Measurements from ENCODE around the gene FNDC3B. TPM values are rescaled to one million over a fixed set of nuclear protein-coding genes. Genes with fewer than 3 reads are reported as not detected.

Gene FNDC3B
- total RNA-seq, 2 donors from 2014 or later: 80.6 to 107 TPM

DNA sequence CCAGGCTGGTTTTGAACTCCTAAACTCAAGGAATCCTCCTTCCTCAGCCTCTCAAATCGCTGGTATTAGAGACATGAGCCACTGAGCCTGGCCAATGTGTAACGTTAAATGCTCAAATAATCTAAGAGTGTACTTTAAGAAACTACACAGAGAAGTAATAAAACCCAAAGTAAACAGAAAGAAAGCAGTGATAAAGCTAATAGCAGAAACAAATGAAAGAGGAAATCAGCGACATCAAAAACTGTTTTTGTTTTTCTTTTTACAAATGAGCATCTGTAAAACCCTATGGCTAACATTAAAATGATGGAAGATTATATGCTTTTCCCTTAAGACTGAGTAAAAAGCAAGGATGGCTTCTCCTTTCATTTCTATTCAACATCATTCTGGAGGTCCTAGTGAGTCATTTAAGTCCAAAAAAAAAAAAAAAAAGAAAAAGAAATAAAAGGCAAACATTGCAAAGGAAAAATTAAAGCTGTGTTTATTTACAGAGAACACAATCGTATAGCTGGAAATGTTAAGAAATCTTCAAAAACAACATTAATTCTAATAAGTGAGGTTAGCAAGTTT is 36.8 kb upstream of the FNDC3B start:
- WGBS, 2 experiments (ENCODE audit: insufficient coverage in 1 of 2, insufficient read length in 1 of 2): 98% methylated on average over 3 of the region's 4 CpGs; no CpG with 5 or more reads in 1 of the 2 experiments
- H3K9me3 Mint-ChIP-seq: peaks cover 13% of the 10 kb centered on the region
- TF ChIP-seq, protein P1, sequence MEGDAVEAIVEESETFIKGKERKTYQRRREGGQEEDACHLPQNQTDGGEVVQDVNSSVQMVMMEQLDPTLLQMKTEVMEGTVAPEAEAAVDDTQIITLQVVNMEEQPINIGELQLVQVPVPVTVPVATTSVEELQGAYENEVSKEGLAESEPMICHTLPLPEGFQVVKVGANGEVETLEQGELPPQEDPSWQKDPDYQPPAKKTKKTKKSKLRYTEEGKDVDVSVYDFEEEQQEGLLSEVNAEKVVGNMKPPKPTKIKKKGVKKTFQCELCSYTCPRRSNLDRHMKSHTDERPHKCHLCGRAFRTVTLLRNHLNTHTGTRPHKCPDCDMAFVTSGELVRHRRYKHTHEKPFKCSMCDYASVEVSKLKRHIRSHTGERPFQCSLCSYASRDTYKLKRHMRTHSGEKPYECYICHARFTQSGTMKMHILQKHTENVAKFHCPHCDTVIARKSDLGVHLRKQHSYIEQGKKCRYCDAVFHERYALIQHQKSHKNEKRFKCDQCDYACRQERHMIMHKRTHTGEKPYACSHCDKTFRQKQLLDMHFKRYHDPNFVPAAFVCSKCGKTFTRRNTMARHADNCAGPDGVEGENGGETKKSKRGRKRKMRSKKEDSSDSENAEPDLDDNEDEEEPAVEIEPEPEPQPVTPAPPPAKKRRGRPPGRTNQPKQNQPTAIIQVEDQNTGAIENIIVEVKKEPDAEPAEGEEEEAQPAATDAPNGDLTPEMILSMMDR (conservative IDR thresholded peaks at IDR 0.05): no peak
- no peak overlapping the region for H3K4me3 ChIP-seq (ENCODE audit: low read length)
- peaks cover 8% of the 10 kb centered on the region for H3K4me1 Mint-ChIP-seq
- H3K27me3 Mint-ChIP-seq (ENCODE audit: insufficient read depth): no peaks in the 10 kb centered on the region
- H3K27ac ChIP-seq (ENCODE audit: low read depth, low read length): no peak overlapping the region
- no peak overlapping the region for H3K4me3 Mint-ChIP-seq
- H3K9me3 ChIP-seq (ENCODE audit: control insufficient read depth, low read length): peaks cover 2% of the 10 kb centered on the region
- H3K9ac ChIP-seq (ENCODE audit: extremely low read depth, low read length, poor library complexity, severe bottlenecking): no peak overlapping the region
- H3K4me1 ChIP-seq (ENCODE audit: control insufficient read depth, insufficient read depth, low read length): no peaks in the 10 kb centered on the region
- no peaks in the 10 kb centered on the region for H3K27me3 ChIP-seq (ENCODE audit: control insufficient read depth, insufficient read depth, low read length, poor library complexity, severe bottlenecking)
- H3K36me3 Mint-ChIP-seq (ENCODE audit: low read depth): no peaks in the 10 kb centered on the region
- no peaks in the 10 kb centered on the region for H3K36me3 ChIP-seq (ENCODE audit: control insufficient read depth, insufficient read depth, low read length)
- no peak overlapping the region for H3K27ac Mint-ChIP-seq
- DNase-seq: no peak

DNA sequence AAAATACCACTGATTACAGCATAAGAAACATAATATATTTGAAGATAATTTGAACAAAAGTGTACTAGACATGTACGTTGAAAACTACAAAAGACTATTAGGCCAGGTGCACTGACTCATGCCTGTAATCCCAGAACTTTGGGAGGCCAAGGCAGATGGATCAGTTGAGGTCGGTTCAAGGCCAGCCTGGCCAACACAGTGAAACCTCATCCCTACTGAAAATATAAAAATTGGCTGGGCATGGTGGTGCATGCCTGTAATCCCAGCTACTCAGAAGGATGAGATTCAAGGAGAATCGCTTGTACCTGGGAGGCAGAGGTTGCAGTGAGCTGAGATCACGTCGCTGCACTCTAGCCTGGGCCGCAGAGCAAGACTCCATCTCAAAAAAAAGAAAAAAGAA is 36.2 kb upstream of the FNDC3B start:
- H3K36me3 ChIP-seq (ENCODE audit: control insufficient read depth, insufficient read depth, low read length): no peaks in the 10 kb centered on the region
- no peaks in the 10 kb centered on the region for H3K27me3 ChIP-seq (ENCODE audit: control insufficient read depth, insufficient read depth, low read length, poor library complexity, severe bottlenecking)
- H3K4me3 Mint-ChIP-seq: no peak overlapping the region
- no peaks in the 10 kb centered on the region for H3K27me3 Mint-ChIP-seq (ENCODE audit: insufficient read depth)
- no peak for DNase-seq
- WGBS, 2 experiments (ENCODE audit: insufficient coverage in 1 of 2, insufficient read length in 1 of 2): 92 to 98% methylated on average over 2 to 6 of the region's 6 CpGs
- H3K36me3 Mint-ChIP-seq (ENCODE audit: low read depth): no peaks in the 10 kb centered on the region
- TF ChIP-seq, protein P1 (conservative IDR thresholded peaks at IDR 0.05): no peak
- H3K9me3 ChIP-seq (ENCODE audit: control insufficient read depth, low read length): no peaks in the 10 kb centered on the region
- H3K27ac ChIP-seq (ENCODE audit: low read depth, low read length): no peak overlapping the region
- H3K27ac Mint-ChIP-seq: no peak overlapping the region
- no peak overlapping the region for H3K4me3 ChIP-seq (ENCODE audit: low read length)
- no peak overlapping the region for H3K9ac ChIP-seq (ENCODE audit: extremely low read depth, low read length, poor library complexity, severe bottlenecking)
- peaks cover 11% of the 10 kb centered on the region for H3K4me1 Mint-ChIP-seq
- peaks cover 9% of the 10 kb centered on the region for H3K9me3 Mint-ChIP-seq
- H3K4me1 ChIP-seq (ENCODE audit: control insufficient read depth, insufficient read depth, low read length): no peaks in the 10 kb centered on the region

DNA sequence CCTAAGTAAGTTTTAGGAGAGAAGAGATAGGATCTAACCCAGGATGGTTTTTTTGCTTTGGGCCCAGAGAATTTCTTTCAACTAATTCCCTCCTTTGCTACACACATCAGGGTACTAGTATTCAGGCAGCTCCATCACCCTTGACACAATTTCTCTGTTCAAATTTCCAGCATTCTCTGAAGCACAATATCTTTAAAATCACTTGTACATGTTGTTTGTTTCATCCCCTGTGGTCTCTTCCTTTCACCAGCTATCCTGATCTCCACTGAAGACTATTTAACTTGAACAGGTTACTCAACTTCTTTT is 32.4 kb upstream of the FNDC3B start:
- DNase-seq: no peak
- TF ChIP-seq, protein P1 (conservative IDR thresholded peaks at IDR 0.05): no peak
- no peaks in the 10 kb centered on the region for H3K9me3 ChIP-seq (ENCODE audit: control insufficient read depth, low read length)
- H3K36me3 ChIP-seq (ENCODE audit: control insufficient read depth, insufficient read depth, low read length): no peaks in the 10 kb centered on the region
- Mint-ChIP-seq H3K4me3 (no peak overlapping the region), H3K27me3 (ENCODE audit: insufficient read depth) (no peaks in the 10 kb centered on the region), H3K9me3 (no peaks in the 10 kb centered on the region), H3K27ac (no peak overlapping the region), H3K4me1 (peaks cover 21% of the 10 kb centered on the region), H3K36me3 (ENCODE audit: low read depth) (no peaks in the 10 kb centered on the region)
- H3K9ac ChIP-seq (ENCODE audit: extremely low read depth, low read length, poor library complexity, severe bottlenecking): no peak overlapping the region
- no peak overlapping the region for H3K27ac ChIP-seq (ENCODE audit: low read depth, low read length)
- no peaks in the 10 kb centered on the region for H3K4me1 ChIP-seq (ENCODE audit: control insufficient read depth, insufficient read depth, low read length)
- H3K27me3 ChIP-seq (ENCODE audit: control insufficient read depth, insufficient read depth, low read length, poor library complexity, severe bottlenecking): no peaks in the 10 kb centered on the region
- no peak overlapping the region for H3K4me3 ChIP-seq (ENCODE audit: low read length)

All from endodermal cell (in vitro differentiated cells).